OCI-LY7 (cell line): Measurements from ENCODE around the gene NFIX.

Experiments
- CTCF ChIP-seq: fragments of 200-600 bp; sonication (generic); conservative IDR thresholded peaks from 2 replicates; pipeline ENCODE4 v1.5.1; 2014; ENCODE audit warnings: mild to moderate bottlenecking, antibody characterized with exemption, low read length, moderate library complexity, mixed read lengths
- EZH2phosphoT487 ChIP-seq: fragments of 200-600 bp; sonication (generic); IDR thresholded peaks from 2 replicates; pipeline ENCODE4 v1.6.1; 2018; ENCODE audit warnings: low read depth, borderline replicate concordance, mild to moderate bottlenecking, mixed run types, antibody characterized with exemption, low read length, moderate library complexity, mixed read lengths

DNA sequence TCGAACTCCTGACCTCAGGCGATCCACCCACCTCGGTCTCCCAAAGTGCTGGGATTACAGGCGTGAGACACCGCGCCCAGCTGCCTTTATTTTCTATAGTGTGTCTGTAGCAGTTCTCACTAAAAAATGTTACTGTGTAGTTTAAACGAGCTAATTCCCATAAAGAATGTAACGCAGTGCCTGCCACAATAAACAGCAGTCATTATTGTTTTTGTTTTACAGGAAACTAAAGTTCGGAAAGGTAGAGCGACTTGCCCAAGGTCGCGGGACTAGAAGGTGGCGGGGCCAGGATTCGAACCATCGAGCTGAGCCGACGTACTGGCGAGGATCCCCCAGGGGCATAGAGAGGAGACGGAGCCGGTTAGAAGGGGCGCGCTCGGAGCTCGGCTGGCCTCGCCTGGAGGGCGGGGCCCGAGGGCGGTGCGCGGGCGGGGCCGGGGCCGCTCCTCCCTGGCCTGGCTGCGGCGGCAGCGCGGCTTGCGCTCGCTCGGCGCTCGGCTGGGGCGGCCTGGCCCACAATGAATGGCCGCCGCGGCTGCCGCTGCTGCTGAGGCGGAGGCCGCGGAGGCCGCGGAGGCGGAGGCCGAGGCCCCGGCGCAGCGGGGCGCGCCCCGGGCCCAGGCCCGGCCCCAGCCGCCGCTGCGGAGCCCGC is 122.6 kb downstream of the NFIX start, which contains the start of gene NACC1:
- TF ChIP-seq CTCF (no peak), EZH2phosphoT487 (no peak)
